ENCODE results near the gene KREMEN1. TPM values are rescaled to one million over a fixed set of nuclear protein-coding genes. Genes with fewer than 3 reads are reported as not detected.

Gene KREMEN1
- total RNA-seq, 1 experiment from 2014 or later = 2.2 TPM

GRCh38 chr22:29071261-29072045 is 1.4 kb upstream of the KREMEN1 start:
- no peaks in the 10 kb centered on the region for H3K4me1 ChIP-seq (ENCODE audit: control insufficient read depth, insufficient read depth, low read length)
- CTCF ChIA-PET = no interaction called here
- BruUV-seq (replicated peaks) = no TSS peak
- no peaks in the 10 kb centered on the region for H3K27me3 ChIP-seq (ENCODE audit: control insufficient read depth, insufficient read depth, low read length)
- peaks cover 4% of the 10 kb centered on the region; the same call in 1 of the 2 replicates for H3K36me3 ChIP-seq (ENCODE audit: control insufficient read depth, insufficient read depth, low read length)
- in situ Hi-C loops (cut with HindIII; ENCODE audit: low pct_unique_long_range_greater_than_20kb, low sequenced_read_pairs) = no loop called here
- ATAC-seq (peak; percentile 57), DNase-seq (ENCODE audit: low read depth, low spot score) (no peak)
- POLR2A ChIA-PET = no interaction called here
- peak overlapping the region; percentile 26 to 58 for H3K4me3 ChIP-seq (ENCODE audit: low read depth in 2 of 2, low read length in 2 of 2)
- no peak for TF ChIP-seq SIN3A (IDR thresholded peaks at IDR 0.05; ENCODE audit: borderline replicate concordance, insufficient read depth, low read depth, low read length)
- TF ChIP-seq TCF7L2 (IDR thresholded peaks at IDR 0.05; ENCODE audit: low read depth, low read length) = 0 out of 2 replicates have a peak, but pooled peaks have one; percentile 33
- intact Hi-C loops (cut with micrococcal nuclease; ENCODE audit: unreplicated experiment) = no loop called here
- no peak overlapping the region for H3K27ac ChIP-seq (ENCODE audit: low read length)
- no peaks in the 10 kb centered on the region for H3K9me3 ChIP-seq (ENCODE audit: control insufficient read depth, insufficient read depth, low read depth, low read length)

- Histone ChIP-seq H3K4me3 (ENCODE audit: low read depth in 2 of 2, low read length in 2 of 2) (peak overlapping the region; percentile 44 to 58), H3K9me3 (ENCODE audit: control insufficient read depth, insufficient read depth, low read depth, low read length) (no peaks in the 10 kb centered on the region), H3K27me3 (ENCODE audit: control insufficient read depth, insufficient read depth, low read length) (no peaks in the 10 kb centered on the region), H3K27ac (ENCODE audit: low read length) (no peak overlapping the region), H3K36me3 (ENCODE audit: control insufficient read depth, insufficient read depth, low read length) (peaks cover 4% of the 10 kb centered on the region; the same call in 1 of the 2 replicates), H3K4me1 (ENCODE audit: control insufficient read depth, insufficient read depth, low read length) (no peaks in the 10 kb centered on the region)
- TF ChIP-seq POLR2AphosphoS5 (IDR thresholded peaks at IDR 0.05; ENCODE audit: low read depth, low read length) (no peak), SIN3A (IDR thresholded peaks at IDR 0.05; ENCODE audit: borderline replicate concordance, insufficient read depth, low read depth, low read length) (no peak), TCF7L2 (IDR thresholded peaks at IDR 0.05; ENCODE audit: low read depth, low read length) (no peak), REST (IDR thresholded peaks at IDR 0.05; ENCODE audit: insufficient read depth in 1 of 2, low read depth in 2 of 2, low read length in 1 of 2) (no peak), CTCF (IDR thresholded peaks at IDR 0.05) (no peak)
- in situ Hi-C loops (cut with HindIII; ENCODE audit: low pct_unique_long_range_greater_than_20kb, low sequenced_read_pairs) = no loop called here
- ATAC-seq (peak; percentile 97), DNase-seq (ENCODE audit: low read depth, low spot score) (no peak)
- ChIA-PET CTCF (no interaction called here), POLR2A (no interaction called here)
- BruUV-seq (replicated peaks) = no TSS peak
- intact Hi-C loops (cut with micrococcal nuclease; ENCODE audit: unreplicated experiment) = no loop called here
These were observed 449 bp upstream of the KREMEN1 start for GRCh38 chr22:29072193-29072978.
